Measurements from ENCODE around the gene ODC1. TPM values are rescaled to one million over a fixed set of nuclear protein-coding genes. Genes with fewer than 3 reads are reported as not detected.

ODC1 gene
- total and polyA plus RNA-seq, 2 donors (not counting 3 experiments of a cell fraction or from before 2014, with no cell fraction given), result 109 to 132 TPM

- peaks cover 1% of the 10 kb centered on the region for H3K79me2 ChIP-seq (ENCODE audit: control insufficient read depth, insufficient read depth, low read length)
- H3K27me3 ChIP-seq (ENCODE audit: control insufficient read depth in 2 of 2, insufficient read depth in 2 of 2, low read length in 2 of 2), result no peaks in the 10 kb centered on the region
- no peaks in the 10 kb centered on the region for H3K9me3 ChIP-seq (replicated peaks; ENCODE audit: control insufficient read depth, insufficient read depth, low read length)
- peak overlapping the region; percentile 74 for H3K27ac ChIP-seq (ENCODE audit: insufficient read depth, low read depth, low read length)
- no peaks in the 10 kb centered on the region for H3K36me3 ChIP-seq (ENCODE audit: control insufficient read depth in 2 of 2, extremely low read depth in 1 of 2, insufficient read depth in 2 of 2, low read length in 2 of 2)
- no peak overlapping the region for H2AFZ ChIP-seq (ENCODE audit: low read depth, low read length)
- FAIRE-seq (no peak), DNase-seq (ENCODE audit: low read depth, low spot score) (no peak)
- H4K20me1 ChIP-seq (replicated peaks; ENCODE audit: control insufficient read depth, extremely low read depth, insufficient read depth, low read length), result no peaks in the 10 kb centered on the region
- dilution Hi-C loops (cut with MboI; ENCODE audit: extremely low pct_ligation_motif_present, low sequenced_read_pairs) (no loop called here), intact Hi-C loops (cut with micrococcal nuclease) (no loop called here)
- POLR2A ChIA-PET, result no interaction called here
- no peaks in the 10 kb centered on the region for H3K9me1 ChIP-seq (replicated peaks; ENCODE audit: control insufficient read depth, extremely low read depth, insufficient read depth, low read length)
- CTCF ChIA-PET, result interaction anchor here (1.0 to 7.7 kb wide), 13 partner anchors 24 to 333 kb away, joined by 3 to 212 read pairs (median 8); partner anchors contain the start of gene HPCAL1
- no peak overlapping the region for H3K4me2 ChIP-seq (ENCODE audit: insufficient read depth, low read length)
- no TSS peak for BruUV-seq (replicated peaks)
- peak overlapping the region; percentile 17 for H3K9ac ChIP-seq (replicated peaks; ENCODE audit: extremely low read depth, insufficient read depth, low read length)
- peaks cover 70% of the 10 kb centered on the region for H3K4me1 ChIP-seq (ENCODE audit: control insufficient read depth, extremely low read depth, insufficient read depth, low read length)
- TF ChIP-seq MAX (IDR thresholded peaks at IDR 0.05; ENCODE audit: insufficient read depth, insufficient read length) (no peak), POLR2A (IDR thresholded peaks at IDR 0.05; ENCODE audit: low read depth, low read length) (no peak), FOS (IDR thresholded peaks at IDR 0.05; ENCODE audit: borderline replicate concordance, insufficient read depth, low read length) (no peak), POLR2AphosphoS5 (IDR thresholded peaks at IDR 0.05; ENCODE audit: insufficient read depth, low read depth, low read length) (no peak), GATA2 (IDR thresholded peaks at IDR 0.05; ENCODE audit: insufficient read depth, insufficient read length, low read depth, low read length) (no peak), JUN (IDR thresholded peaks at IDR 0.05; ENCODE audit: borderline replicate concordance, insufficient read depth, insufficient read length, low read depth) (no peak), MYC (IDR thresholded peaks at IDR 0.05; ENCODE audit: low read depth, low read length) (no peak), CTCF (IDR thresholded peaks at IDR 0.05; ENCODE audit: extremely low read depth in 1 of 2, insufficient read depth in 1 of 2, low read depth in 1 of 2, low read length in 2 of 2) (no peak), EZH2 (IDR thresholded peaks at IDR 0.05; ENCODE audit: borderline replicate concordance, low read depth, low read length, severe bottlenecking) (no peak)
- no peak overlapping the region for H3K4me3 ChIP-seq (replicated peaks in 1 of 3; ENCODE audit: insufficient read depth in 1 of 3, low read depth in 1 of 3, low read length in 3 of 3)
Observed at GRCh38 chr2:10406016-10406415, 42.1 kb downstream of the ODC1 start.
